Brain pericyte (primary cell): ENCODE results near the gene BRAT1.

Experiments
- DNase-seq: peaks from one replicate; pipeline ENCODE4 v3.0.0-alpha.2; 2012; ENCODE audit warnings: low read depth, low spot score

Gene BRAT1

DNA sequence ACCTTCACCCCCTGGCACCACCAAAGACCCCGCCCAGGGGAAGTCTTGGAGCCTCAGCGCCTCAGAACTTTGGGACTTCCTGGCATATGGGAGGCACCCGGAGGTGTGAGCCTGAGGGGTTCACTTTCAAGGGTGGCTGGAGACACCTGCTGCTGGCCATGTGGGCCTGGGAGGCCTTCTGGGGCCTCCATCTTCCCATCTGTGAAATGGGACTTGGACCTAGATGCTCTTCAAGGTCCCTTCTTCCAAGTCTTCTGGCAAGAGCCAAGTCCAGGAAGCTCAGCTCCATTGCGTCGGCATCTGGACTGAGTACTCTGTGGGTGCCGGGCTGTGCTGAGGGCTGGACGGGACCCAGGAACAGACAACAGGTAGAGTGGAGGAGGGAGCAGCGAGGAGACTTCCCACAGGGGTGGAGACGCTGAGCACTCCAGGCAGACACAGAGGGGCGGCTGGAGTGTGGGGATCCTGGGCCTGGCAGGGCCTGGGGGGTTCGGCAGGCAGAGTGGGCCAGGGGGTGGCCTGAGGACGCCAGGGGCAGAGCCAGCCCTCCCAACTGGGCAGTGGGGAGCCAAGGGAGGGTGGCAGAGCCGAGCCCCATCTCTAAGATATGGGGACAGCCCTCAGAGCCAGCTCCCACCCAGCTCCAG lies 45.1 kb downstream of the BRAT1 start:
- no peak for DNase-seq

DNA sequence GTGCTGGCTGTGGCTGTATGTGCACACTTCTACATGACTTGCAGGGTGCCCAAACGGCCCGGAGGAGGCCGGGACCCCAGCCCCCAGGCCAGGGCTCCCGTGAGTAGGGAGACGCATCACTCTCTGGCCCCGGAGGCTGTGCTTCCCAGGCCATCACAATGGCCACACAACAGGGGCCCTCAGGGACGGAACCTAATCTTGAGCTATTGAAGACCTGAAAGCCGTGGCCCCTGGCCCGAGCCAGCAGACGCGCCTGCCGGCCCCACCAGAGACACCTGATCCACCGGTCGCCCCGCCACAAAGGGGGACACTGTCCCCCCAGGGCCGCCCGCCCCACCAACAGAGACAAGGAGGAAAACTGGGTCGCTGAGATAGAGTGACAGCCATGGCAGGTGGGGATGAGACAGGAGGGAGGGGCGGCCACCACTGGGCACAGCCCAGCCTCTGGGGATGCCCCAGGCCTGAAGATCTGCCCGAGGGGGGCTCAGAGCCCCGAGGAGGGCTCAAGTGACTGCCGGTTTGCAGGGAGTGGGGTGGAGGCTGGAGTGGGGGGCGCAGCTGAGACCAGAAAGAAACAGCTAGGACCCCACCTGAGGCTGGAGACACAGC lies 45.9 kb downstream of the BRAT1 start:
- DNase-seq: no peak

DNA sequence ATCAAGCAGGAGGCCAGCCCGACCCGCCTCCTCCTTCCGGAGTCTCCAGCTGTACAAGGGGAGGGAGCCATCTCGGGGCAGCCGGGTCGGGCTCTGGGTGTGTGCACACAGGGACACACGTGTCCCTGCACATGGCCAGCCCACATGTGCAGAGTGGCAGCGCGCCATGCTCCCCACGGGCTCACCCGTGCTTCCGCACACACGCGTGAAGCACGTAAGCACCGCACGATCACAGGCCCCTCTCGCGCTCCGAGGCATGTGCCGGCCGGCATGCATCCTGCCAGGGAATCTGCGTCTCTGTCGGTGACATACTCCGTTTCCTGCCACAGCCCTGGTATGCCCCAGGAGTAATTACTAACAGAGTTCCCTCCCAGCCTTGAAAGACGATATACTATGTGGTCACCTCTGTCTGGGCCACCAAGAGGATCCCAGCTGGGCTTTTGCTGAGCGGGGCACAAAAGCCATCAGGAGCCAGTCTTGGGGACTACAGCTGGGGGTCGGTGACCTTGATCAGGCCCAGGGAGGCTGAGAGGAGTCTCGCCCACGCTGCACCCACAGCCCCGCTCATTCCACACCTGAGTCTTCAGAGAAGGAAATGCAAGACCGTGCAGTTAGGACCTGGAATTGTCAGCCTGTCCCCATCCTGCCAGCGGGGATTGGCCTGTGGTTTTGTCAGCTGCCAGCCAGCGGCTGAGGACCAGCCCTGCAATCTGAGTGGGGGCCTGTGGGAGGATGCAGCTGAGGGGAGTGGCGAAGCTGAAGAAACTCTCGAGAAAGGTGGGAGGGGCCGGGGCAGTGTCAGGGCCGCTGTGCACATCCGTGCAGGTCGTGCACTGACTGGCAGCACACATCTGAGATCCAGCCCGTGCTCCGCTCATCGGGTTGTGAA lies 46.8 kb downstream of the BRAT1 start:
- DNase-seq: no peak

DNA sequence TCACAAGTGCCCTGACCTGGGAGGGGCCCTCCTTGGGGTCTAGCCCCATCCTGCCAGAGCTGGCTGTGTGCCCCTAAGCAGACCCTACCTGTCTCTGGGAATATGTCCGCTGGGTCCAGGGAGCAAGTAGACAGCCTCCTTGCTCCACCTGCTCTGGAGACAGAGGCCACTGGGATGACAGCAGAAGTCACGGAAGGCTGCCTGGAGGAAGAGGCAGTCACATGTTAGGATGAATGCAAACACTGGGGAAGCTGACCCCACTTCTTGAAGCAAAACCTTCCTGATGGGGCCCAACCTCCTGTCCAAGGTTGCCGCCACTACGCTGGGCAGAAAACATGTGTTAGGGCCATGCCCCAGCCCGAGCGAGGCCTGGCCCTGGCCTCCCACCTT lies 47.4 kb downstream of the BRAT1 start:
- no peak for DNase-seq

DNA sequence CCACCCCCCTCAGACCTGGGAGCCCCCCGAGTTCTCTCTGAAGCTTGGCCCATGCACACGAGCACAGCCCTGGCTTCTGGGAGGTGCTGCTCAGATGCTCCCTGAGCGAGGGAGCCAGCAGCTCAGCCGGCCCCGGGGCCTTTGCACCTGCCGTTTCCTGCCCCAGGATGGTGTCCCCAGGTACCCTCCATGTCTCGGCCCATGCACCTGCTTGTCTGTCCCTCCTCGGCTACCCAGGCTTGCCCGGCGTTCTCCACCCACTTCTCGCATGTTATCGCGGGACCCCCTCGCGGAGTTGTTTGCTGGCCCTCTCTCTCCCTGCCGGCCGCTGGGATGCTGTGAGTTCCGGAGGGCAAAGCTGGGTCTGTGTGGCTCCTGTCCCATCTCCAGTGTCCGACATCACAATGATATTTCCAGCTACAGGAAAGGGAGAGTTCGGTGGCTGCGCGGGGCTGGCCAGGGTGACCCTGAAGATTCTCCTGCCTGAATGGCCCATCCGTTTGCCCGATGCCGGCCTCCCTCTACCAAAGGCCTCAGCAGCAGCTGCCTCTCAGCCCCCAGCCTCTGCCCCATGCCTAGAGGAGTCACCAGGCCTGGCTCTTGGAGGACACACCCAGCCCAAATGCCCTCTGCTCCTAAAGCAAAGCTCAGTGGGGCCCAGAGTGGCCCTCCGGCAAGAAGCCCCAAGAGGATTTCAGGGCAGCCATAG lies 48.0 kb downstream of the BRAT1 start:
- DNase-seq: no peak

DNA sequence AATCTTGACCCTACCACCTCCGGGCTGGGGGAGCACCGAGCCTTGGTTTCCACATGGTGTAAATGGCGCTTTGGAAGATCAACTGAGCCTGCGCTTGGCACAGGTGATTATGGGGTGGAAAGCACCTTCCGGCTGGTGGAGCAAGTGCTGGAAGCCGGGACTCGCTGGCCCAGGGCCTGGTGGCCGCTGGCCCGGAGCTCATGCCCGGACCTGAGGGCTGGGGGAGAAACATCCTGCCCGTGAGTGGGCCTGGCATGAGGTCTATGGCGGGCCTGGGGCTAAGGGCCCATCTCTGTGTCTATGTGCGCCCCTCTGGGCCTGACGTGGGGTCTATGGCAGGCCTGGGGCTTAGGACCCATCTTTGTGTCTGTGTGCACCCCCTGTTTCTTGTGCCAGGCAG lies 49.9 kb downstream of the BRAT1 start:
- DNase-seq: no peak

DNA sequence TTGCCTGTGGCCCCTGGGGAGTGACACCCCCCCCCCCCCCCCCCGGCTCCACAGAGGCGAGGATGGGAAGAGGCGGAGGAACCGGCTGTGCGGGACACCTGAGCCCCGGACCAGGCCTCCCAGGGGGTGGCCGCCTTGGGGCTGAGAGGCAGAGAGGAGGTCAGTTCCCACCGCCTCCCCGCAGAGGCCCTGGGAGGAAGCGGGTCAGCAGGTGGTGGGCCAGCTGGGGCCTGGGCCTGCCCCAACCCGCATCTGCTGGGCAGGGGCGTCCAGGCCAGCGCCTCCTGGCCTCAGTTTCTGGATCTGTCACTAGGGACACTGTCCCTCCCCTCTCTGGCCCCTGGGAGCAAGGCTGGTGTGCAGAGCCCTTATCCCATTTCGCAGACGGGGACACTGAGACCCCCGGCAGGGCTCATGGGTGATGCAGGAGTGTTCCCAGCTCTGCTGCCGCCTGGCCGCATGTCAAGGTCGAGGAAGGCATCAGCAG lies 50.4 kb downstream of the BRAT1 start:
- no peak for DNase-seq

DNA sequence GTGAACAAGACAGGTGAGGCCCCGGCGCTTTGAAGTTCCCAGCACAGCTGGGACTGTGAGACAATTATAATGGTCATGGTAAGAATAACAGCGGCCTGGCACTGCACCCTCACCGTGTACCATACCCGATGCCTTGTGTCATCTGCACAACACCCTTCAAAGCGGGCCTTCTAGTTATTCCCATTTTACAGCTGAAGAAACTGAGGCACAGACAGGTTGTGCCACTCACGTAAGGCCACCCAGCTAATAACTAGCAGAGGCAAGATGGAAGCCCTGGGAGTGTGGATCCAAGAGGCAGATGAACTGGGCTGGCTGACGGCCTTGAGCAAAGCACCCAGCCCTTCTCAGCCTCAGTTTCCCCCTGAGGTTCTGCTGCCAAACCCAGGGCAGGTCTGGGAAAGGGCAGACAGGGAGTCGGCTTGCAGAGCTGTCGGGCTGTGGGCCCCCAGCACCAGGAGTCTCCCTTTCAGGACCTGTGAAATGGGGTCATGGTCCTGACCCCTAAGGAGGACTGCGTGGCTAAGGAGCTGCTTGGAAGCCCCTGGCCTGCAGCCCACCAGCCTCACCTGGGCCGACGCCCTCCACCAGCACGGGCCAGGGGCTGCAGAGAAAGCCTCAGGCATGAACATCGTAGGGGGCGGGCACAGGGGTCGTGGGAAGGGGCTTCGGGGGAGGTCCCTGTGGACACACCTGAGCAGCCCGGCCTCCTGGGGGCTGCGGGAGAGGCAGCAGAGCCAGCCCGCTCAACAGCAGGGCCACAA lies 51.0 kb downstream of the BRAT1 start:
- DNase-seq: no peak

DNA sequence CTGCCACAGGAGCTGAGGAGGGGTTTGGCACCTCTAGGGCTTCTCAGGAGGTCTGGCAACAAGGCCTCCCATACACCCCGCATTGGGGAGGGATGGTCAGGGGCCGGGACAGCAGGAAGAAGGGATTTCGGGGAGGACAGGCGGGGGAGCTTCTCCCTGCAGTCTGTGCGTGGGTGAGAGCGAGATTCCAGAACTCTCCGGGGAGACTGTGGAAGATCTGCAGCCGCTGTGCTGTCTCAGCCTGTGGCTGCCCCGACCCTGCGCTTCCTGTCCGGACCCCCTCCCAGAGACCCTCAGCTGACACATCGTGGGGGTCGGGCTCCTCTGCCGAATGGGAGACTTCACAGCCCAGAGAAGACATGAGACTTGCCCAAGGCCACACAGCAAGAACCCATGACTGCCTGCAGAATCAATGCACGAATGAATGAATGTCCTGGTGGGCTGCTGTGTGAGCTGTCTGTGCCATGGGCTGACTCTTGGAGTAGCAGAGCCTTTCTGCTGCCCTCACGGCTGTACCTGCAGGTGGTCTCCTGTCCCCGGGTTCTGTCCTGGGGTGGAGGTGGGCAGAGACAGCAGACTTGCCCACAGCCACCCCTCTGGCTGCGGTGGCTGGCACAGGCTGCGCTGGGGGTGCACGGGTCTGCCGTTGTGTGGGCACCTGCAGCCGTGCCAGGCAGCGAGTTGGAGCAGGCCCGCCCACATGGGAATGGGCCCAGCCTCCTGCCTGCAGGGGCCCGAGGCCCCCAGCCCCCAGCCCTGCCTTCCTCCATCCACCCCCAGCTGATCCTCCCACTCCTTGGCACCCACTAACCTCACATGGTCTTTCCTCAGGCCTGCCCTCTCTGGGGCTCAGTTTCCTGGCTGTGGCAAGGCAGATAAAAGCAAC lies 52.0 kb downstream of the BRAT1 start:
- no peak for DNase-seq

DNA sequence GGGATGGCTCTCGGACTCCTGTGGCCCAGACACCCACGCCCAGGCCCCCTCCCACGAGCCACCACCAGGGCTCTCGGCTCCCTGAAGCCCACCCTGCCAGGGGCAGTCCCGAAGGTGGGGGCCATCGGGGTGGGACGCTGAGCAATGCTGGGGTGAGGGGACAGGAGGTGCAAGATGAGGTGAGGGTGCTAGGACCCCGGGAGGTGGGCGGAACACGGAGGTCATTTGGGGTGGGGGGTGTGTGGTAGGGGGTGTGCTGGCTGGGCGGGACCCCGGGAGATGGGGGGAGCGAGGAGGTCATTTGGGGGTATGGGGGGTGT lies 52.7 kb downstream of the BRAT1 start:
- DNase-seq: no peak

DNA sequence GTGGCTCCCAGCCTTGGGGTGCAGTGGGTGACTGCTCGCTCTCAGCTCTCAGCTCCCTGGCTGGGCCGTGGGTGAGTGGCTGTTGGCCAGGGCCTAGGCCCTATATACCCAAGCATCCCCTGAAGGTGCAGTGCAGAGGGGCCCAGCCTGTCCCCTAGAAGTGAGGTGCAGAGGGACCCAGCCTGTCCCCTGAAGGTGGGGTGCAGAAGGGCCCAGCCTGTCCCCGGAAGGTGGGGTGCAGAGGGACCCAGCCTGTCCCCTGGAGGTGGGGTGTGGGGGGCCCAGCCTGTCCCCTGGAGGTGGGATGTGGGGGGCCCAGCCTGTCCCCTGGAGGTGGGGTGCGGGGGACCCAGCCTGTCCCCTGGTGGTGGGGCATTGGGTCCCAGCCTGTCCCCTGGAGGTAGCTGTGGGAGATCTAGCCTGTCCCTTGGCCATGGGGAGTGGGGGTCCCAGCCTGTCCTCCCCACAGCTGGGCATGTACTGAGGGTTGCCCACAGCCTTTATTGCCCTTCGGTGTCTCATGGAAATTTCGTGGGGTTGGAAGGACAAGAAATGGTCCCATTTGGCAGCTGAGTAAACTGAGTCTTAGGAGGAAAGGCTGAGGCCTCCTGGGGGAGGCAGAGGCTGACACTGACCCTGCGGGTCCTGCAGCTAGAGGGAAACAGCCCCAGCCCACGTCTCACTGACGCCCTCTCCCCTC lies 53.2 kb downstream of the BRAT1 start:
- no peak for DNase-seq

DNA sequence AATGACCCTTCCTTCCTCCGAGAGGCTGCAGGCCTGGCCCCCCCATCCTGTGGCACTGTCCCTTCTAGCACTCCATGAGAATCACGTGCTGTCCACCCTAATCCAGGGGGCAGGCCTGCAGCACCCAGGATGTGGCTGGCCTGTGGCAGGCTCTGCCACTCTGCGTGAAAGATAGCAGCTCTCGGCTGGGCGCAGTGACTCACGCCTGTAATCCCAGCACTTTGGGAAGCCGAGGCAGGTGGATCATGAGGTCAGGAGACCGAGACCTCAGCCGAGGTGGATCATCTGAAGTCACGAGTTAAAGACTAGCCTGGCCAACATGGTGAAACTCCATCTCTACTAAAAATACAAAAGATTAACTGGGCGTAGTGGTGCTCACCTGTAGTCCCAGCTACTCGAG lies 54.6 kb downstream of the BRAT1 start:
- no peak for DNase-seq

DNA sequence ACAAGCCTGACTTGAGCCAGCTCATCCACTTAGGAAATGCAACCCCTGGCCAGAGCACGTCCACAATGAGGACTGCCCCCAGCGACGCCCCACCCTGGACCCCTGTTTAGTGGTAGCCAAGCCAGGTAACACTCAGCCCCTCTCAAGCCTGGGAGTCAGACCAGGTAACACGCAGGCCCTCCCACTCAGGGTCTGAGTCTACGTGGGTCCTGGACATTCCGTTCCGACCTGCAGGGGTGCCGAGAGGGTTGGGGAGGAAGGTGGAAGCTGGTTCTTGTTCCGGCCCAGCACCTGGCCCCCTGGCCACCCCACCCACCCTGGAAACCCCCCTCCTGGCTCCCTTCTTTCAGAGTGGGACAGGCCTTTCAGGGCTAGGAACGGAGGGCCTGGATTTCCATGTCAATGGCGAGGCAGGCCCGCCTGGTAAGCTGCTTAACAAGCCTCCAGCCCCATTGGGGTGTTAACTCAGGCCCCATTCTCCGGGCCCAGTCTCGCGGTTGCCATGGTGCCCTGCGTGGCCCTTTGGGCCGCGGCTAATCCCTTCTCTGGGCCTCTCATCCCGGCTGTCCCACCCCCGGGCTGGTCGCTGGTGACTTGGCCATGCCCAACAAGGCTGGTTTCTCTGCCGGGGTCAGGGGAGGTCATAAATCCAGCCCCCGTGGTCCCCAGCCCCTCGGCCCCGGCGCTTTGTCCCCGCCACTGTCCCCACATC lies 55.4 kb downstream of the BRAT1 start:
- no peak for DNase-seq

DNA sequence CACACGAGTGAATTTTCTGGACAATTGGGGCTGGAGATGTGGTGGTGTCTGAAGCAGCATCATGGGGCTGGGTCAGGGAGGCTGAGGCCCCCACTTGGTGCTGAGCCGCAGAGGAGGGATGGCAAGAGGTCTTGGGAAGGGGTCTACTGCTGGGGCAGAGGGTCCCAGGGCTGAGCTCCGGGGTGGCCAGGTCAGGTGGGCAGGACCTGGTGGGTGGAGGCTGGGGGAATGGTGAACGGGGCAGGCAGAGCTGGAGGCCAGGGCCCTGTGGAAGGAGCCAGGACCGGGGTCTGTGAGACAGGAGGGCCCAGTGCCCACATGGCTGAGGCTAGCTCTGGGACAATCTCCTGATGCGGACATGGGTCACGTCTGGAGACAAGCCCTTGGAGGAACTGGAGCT lies 56.1 kb downstream of the BRAT1 start:
- DNase-seq: no peak

DNA sequence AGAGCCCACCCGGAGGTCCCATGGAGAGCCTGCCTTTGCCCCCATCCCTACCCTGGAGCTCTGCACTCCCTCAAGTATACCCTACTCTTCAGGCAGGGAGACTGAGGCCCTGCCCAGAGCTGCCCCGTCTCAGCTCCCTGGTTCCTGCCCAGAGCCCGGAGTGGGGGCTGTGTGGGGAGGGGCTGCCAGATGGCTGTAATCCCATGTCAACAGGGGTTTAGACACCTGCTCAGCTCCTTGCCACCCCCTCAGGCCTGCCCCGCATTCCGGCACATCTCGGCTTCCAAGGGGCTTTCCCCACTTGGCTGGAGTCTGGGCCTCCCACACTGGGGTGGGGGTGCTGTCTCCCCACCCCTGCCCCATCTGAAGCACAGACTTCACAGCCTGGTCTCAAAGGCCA lies 56.6 kb downstream of the BRAT1 start:
- DNase-seq: no peak

DNA sequence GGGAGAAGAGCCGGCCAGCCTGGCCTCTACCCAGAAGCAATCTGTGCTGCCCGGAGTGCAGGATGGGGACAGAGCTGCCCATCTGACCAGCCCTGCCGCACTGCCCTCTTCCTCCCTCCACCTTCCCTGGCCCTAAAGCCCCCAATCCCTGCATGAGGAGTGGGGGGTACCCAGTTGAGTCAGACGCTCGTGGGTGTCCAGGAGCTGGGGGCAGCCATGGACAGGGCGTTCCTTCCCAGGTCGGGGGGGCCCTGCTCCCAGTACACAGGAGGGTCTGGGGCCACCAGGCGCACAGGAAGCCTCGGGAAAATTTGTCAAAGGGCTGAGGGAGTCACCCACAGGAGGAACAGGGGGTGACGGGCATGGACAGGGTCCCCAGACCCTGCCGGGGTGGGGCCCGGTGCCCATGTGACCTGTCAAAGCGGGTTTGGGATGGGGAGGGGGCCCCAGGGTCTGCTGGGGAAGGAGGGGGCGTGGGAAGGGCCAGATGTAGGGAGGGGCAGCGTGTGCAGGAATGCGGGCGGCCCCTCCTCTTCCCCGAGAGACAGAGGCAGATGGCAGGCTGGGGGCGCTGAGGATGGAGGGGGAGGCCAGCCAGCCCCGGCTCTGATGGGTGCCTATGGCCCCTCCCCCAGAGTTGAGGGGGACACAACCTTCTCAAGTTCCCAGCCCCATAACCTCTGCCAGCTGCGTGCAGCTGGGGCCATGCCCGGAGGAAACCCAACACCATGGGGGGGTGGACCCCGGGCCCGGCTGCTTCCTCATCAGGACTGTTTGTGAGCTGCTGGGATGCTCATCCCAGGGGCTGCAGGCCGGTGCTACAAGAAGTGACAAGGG lies 57.6 kb downstream of the BRAT1 start:
- no peak for DNase-seq

DNA sequence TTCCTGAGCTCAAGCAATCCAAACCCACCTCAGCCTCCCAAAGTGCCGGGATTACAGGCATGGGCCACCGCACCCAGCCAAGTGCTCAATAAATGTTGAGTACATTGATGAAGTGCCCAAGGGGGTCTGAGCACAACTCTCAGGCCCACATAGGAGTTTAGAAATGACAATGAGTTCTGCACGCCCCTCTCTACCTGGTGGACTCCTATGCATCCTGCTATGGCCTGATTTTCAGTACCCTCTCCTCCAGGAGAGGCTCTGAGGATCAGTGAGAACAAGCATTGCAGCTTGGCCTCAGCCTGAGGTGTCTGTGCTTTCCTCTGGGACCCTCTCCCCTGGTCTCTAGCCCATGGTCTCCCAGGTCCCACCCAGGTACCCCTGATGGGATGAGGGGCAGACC lies 58.3 kb downstream of the BRAT1 start:
- no peak for DNase-seq

DNA sequence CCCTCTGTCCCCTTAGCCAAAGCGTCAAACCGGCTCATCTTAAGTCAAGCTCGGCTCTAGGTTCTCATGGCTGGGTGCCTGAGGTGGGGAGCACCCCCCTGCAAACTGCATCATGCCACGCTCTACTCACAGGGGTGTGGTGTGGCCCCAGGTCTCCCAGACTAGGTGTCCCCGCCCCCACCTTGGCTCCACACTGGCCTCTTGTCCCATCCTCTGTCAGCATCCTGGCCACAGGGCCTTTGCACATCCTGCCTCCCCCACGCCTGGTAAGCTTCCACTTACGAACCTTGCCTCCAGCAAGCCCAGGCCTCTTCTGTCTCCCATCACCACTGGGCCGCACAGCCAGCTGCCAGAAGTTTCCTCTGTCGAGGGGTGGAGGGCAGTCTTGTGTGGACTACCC lies 58.9 kb downstream of the BRAT1 start:
- no peak for DNase-seq
